Thoracic aorta (tissue), 2 donors: ENCODE measurements around the gene SAXO1. TPM values are rescaled to one million over a fixed set of nuclear protein-coding genes. Genes with fewer than 3 reads are reported as not detected.

Experiments used
- ATAC-seq: fragments of 150-250 bp; one replicate; pipeline ENCODE4 v1.8.0; 2017; ENCODE audit warnings: low read depth; ENCODE audit not compliant: insufficient number of reproducible peaks, low FRiP score
- DNase-seq: peaks from one replicate; pipeline ENCODE4 v3.0.0-alpha.2; 2020; ENCODE audit warnings: low spot score
- H3K27ac ChIP-seq, 2 donors: fragments of 200-600 bp; sonication (generic); 1 replicate in 1 of 2; 2 replicates in 1 of 2; pipeline ENCODE4 v1.5.1; 2016; ENCODE audit warnings: mild to moderate bottlenecking in 2 of 2, moderate library complexity in 2 of 2
- H3K27me3 ChIP-seq: fragments of 200-600 bp; sonication (generic); replicated peaks from 2 replicates; pipeline ENCODE4 v1.6.0; 2016; ENCODE audit warnings: mild to moderate bottlenecking; ENCODE audit not compliant: insufficient read depth
- H3K36me3 ChIP-seq: fragments of 200-600 bp; sonication (generic); one replicate; pipeline ENCODE4 v1.5.1; 2016
- H3K4me1 ChIP-seq, 2 donors: fragments of 200-600 bp; sonication (generic); 1 replicate in 1 of 2; 2 replicates in 1 of 2; pipeline versions ENCODE4 v1.5.1 to v1.6.0; 2016; ENCODE audit warnings: low read depth in 2 of 2, mild to moderate bottlenecking in 1 of 2; ENCODE audit not compliant: control insufficient read depth in 1 of 2
- H3K4me3 ChIP-seq: fragments of 200-600 bp; sonication (generic); 2 replicates; pipeline ENCODE4 v1.5.1; 2016; ENCODE audit warnings: mild to moderate bottlenecking
- H3K9me3 ChIP-seq: fragments of 200-600 bp; sonication (generic); 2 replicates; pipeline ENCODE4 v1.5.1; 2016
- total RNA-seq, 2 donors: library from RNA; depleted of rRNA; stranded (reverse); fragments of >200 nt; gene quantifications; one replicate each; pipeline versions ENCODE4 v1.1.0 to v1.2.3, GENCODE V29; 2016
- TF ChIP-seq, protein P1 (sequence below): fragments of 200-600 bp; sonication (generic); IDR thresholded peaks from one replicate; pipeline ENCODE4 v1.5.1; 2019; ENCODE audit warnings: antibody characterized with exemption

SAXO1 gene
- total RNA-seq, 2 donors from 2014 or later = 0.27 to 1.8 TPM

DNA sequence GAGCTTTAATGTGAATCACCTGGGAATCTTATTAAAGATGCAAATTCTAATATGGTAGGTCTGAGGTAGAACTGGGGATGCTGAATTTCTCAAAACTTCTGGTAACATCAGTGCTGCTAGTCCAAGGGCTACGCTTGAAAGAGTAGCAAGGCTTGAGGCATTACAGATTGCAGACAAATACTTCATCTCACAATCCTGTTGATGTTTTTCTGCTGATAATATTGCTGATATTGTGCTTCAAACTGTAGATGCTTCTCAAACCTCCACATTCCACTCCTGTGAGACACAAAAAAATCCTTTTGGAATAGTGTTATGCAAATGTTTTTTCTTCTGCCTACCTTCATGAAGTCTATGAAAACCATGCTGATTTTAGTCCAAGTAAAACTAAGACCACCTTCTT, 139.5 kb downstream of the SAXO1 start:
- Histone ChIP-seq H3K9me3 (no peaks in the 10 kb centered on the region), H3K4me1 (no peaks in the 10 kb centered on the region), H3K27ac (no peak overlapping the region), H3K36me3 (peaks cover 9% of the 10 kb centered on the region), H3K4me3 (no peak overlapping the region), H3K27me3 (no peaks in the 10 kb centered on the region)
- DNase-seq (no peak), ATAC-seq (no peak)
- TF ChIP-seq, protein P1, sequence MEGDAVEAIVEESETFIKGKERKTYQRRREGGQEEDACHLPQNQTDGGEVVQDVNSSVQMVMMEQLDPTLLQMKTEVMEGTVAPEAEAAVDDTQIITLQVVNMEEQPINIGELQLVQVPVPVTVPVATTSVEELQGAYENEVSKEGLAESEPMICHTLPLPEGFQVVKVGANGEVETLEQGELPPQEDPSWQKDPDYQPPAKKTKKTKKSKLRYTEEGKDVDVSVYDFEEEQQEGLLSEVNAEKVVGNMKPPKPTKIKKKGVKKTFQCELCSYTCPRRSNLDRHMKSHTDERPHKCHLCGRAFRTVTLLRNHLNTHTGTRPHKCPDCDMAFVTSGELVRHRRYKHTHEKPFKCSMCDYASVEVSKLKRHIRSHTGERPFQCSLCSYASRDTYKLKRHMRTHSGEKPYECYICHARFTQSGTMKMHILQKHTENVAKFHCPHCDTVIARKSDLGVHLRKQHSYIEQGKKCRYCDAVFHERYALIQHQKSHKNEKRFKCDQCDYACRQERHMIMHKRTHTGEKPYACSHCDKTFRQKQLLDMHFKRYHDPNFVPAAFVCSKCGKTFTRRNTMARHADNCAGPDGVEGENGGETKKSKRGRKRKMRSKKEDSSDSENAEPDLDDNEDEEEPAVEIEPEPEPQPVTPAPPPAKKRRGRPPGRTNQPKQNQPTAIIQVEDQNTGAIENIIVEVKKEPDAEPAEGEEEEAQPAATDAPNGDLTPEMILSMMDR = no peak

DNA sequence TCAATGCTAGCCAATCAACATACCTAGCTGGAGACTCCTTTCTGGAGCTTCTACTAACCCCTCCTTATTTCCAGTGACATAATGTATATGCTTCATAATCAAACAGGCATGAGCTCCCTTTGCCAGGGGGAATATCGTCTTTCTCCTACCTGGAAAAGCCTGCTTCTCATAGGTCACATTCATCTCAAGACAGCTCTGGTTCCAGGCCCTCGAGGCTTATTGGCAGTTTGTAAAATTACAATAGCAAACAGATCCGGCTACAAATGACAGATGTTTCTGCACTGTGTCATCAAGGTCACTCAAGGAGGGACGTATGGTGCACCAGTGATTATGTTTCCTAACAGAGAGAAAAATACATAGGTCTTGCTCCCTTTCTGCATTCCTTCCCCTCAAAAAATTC, 140.0 kb downstream of the SAXO1 start:
- Histone ChIP-seq H3K9me3 (no peaks in the 10 kb centered on the region), H3K27ac (no peak overlapping the region), H3K4me3 (no peak overlapping the region), H3K36me3 (peaks cover 9% of the 10 kb centered on the region), H3K27me3 (no peaks in the 10 kb centered on the region), H3K4me1 (no peaks in the 10 kb centered on the region)
- DNase-seq (no peak), ATAC-seq (no peak)
- TF ChIP-seq, protein P1 = no peak

DNA sequence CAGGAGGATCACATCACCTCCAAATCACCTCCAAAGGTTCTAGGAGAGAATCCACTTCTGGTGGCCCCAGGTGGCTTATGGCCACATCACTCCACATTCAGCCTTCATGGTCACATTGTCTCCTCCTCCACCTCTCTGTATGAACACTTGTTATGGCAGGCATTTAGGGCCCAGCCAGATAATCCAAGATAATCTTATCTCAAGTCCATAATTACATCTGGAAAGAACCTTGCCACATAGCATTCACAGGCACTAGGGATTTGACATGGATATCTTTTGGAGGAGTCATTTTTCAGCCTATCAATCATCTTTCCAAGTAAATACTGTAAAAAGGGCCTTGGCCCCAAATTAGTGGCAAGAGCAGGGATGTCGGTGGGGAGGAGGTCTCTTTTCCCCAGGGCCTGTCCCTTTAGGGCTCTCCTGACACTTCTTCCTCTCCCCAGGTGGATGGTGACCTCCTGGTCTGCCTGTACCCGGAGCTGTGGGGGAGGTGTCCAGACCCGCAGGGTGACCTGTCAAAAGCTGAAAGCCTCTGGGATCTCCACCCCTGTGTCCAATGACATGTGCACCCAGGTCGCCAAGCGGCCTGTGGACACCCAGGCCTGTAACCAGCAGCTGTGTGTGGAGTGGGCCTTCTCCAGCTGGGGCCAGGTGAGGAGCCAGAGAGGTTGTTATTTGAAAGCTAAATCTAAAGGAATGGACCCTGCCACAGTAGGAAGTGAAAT, 140.9 kb downstream of the SAXO1 start:
- Histone ChIP-seq H3K4me3 (no peak overlapping the region), H3K27ac (no peak overlapping the region), H3K9me3 (no peaks in the 10 kb centered on the region), H3K27me3 (no peaks in the 10 kb centered on the region), H3K36me3 (peaks cover 9% of the 10 kb centered on the region), H3K4me1 (no peaks in the 10 kb centered on the region)
- no peak for DNase-seq
- TF ChIP-seq, protein P1 = no peak
- no peak for ATAC-seq

DNA sequence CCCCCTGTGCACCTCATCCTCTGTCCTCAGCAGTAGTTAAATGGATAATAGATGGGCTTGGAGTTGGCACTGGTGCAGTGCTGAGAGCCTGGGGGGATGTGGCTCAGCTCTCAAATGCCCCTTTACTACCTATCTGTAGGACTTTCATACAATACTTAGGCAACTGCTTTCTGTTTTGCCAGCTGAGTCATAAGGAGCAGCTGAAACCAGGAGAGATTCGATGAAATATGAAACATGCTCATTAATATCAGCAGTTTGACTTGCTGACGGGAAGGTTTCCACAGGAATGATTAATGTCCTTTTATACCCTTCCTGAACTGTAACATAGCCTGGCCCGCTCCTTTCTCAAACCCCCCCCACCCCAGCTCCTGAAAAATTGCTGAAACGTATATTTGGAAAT, 142.6 kb downstream of the SAXO1 start:
- Histone ChIP-seq H3K27me3 (no peaks in the 10 kb centered on the region), H3K27ac (no peak overlapping the region), H3K36me3 (peaks cover 6% of the 10 kb centered on the region), H3K4me3 (no peak overlapping the region), H3K9me3 (no peaks in the 10 kb centered on the region), H3K4me1 (no peaks in the 10 kb centered on the region)
- DNase-seq (no peak), ATAC-seq (no peak)
- TF ChIP-seq, protein P1 = no peak

DNA sequence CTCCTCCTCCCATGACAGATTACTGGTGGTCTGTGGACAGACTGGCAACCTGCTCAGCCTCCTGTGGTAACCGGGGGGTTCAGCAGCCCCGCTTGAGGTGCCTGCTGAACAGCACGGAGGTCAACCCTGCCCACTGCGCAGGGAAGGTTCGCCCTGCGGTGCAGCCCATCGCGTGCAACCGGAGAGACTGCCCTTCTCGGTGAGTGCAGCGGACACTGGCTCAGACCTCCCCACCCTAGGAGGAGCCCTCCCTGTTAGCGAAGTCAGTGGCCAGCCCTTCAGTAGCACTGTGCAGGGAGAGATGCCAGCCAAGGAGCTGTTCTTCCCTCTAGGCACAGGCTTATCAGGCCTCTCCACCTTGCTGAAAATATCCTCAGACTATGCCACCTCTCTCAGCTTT, 143.5 kb downstream of the SAXO1 start:
- TF ChIP-seq, protein P1 = no peak
- no peaks in the 10 kb centered on the region for H3K9me3 ChIP-seq
- no peak overlapping the region for H3K4me3 ChIP-seq
- ATAC-seq = no peak
- H3K4me1 ChIP-seq = no peaks in the 10 kb centered on the region
- H3K27me3 ChIP-seq = no peaks in the 10 kb centered on the region
- no peak for DNase-seq
- no peak overlapping the region for H3K27ac ChIP-seq
- H3K36me3 ChIP-seq = peaks cover 6% of the 10 kb centered on the region
